SKM-1 treated with dmso at 0.1 percent for 144 hours (cell line): ENCODE measurements around the gene VGF.
"Not testable (repeated sequence)": the region's sequence is repeated elsewhere in the genome, so short reads cannot be mapped to it uniquely, and the experiment has no call there.

Source experiments
- DNase-seq: peaks from one replicate; lab custom pipeline; 2025; ENCODE audit not compliant: unreplicated experiment; lab: John Stamatoyannopoulos, UW

Gene VGF

DNA sequence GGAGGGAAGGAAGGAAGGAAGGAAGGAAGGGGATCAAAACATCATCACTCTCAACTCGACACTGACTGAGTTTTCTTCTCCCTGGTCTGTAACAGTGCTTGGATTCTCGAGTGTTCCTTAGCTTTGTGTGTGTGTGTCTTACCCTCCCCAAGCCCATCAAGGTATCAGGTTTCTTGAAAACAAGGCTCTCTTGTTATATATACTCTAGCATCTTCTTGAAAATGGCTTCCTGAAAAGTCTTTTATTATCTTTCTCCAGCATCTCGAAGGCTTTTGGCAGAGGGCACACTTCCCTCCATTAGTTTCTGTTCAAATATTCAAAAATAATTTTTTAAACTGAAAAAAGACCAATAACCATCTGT, 25.1 kb downstream of the VGF start:
- no peak for DNase-seq

DNA sequence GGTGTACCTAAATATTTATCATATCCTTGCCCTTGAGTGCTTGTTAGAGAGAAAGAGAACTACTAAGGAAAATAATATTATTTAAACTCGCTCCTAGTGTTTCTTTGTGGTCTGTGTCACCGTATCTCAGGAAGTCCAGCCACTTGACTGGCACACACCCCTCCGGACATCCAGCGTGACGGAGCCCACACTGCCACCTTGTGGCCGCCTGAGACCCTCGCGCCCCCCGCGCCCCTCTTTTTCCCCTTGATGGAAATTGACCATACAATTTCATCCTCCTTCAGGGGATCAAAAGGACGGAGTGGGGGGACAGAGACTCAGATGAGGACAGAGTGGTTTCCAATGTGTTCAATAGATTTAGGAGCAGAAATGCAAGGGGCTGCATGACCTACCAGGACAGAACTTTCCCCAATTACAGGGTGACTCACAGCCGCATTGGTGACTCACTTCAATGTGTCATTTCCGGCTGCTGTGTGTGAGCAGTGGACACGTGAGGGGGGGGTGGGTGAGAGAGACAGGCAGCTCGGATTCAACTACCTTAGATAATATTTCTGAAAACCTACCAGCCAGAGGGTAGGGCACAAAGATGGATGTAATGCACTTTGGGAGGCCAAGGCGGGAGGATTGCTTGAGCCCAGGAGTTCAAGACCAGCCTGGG, 27.0 kb downstream of the VGF start:
- peak; percentile 91 for DNase-seq

DNA sequence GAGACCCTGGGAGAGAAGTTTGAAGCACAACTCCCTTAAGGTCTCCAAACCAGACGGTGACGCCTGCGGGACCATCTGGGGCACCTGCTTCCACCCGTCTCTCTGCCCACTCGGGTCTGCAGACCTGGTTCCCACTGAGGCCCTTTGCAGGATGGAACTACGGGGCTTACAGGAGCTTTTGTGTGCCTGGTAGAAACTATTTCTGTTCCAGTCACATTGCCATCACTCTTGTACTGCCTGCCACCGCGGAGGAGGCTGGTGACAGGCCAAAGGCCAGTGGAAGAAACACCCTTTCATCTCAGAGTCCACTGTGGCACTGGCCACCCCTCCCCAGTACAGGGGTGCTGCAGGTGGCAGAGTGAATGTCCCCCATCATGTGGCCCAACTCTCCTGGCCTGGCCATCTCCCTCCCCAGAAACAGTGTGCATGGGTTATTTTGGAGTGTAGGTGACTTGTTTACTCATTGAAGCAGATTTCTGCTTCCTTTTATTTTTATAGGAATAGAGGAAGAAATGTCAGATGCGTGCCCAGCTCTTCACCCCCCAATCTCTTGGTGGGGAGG, 27.6 kb downstream of the VGF start:
- no peak for DNase-seq

DNA sequence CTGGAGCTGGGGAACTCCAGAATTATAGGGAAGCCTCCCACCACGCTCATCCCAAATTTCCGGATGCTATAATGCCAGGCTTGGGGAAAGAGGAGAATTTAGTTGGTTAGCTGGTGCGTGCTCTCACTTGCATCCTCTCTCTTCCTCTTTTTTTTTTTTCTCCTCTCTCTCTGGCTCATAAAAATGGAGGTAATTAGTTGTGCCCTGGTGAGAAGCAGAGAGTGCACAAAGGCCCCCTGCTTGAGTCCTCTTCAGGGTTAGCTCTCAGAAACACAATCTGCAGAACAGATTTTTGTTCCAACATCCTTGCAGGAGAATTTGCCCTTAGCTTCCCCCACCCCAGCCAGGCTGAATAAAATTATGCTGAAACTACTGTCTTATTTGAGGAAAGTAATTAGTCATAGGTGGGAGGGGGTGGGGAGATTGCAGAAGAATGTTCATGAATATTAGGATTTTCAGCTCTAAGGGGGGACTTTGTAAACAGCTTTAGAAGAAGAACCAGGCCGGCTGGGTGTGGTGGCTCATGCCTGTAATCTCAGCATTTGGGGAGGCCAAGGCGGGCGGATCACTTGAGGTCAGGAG, 30.9 kb downstream of the VGF start:
- DNase-seq, result no peak

DNA sequence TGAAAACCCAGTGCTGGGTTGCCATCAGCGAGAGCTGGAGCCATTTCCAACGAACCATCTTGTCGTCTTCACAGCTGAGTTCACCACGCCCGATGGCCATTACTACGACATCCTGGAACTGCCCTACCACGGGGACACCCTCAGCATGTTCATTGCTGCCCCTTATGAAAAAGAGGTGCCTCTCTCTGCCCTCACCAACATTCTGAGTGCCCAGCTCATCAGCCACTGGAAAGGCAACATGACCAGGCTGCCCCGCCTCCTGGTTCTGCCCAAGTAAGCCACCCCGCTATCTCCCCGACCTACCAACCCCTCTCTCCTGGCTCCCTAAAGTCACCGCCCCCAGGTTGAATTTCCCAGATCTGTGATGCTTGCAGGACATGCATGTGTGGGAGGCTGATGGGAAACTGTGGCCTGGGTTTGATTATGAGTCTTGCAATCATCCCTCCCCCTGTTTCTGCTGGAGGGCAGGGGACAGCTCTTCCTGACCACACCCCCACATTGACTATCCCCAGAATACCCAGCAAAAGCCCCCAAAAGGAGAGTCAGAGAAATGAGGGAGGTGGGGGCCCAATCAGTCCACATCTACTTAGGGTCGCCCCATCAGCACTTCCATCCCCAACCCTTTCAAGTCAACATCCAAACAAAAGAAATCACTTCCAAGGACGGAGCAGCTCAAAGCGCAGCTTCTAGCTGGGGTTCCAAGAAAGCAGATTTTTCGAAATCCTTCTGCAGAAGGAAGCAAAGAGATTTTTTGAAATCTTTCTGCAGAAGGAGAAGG, 31.6 kb downstream of the VGF start:
- no peak for DNase-seq

DNA sequence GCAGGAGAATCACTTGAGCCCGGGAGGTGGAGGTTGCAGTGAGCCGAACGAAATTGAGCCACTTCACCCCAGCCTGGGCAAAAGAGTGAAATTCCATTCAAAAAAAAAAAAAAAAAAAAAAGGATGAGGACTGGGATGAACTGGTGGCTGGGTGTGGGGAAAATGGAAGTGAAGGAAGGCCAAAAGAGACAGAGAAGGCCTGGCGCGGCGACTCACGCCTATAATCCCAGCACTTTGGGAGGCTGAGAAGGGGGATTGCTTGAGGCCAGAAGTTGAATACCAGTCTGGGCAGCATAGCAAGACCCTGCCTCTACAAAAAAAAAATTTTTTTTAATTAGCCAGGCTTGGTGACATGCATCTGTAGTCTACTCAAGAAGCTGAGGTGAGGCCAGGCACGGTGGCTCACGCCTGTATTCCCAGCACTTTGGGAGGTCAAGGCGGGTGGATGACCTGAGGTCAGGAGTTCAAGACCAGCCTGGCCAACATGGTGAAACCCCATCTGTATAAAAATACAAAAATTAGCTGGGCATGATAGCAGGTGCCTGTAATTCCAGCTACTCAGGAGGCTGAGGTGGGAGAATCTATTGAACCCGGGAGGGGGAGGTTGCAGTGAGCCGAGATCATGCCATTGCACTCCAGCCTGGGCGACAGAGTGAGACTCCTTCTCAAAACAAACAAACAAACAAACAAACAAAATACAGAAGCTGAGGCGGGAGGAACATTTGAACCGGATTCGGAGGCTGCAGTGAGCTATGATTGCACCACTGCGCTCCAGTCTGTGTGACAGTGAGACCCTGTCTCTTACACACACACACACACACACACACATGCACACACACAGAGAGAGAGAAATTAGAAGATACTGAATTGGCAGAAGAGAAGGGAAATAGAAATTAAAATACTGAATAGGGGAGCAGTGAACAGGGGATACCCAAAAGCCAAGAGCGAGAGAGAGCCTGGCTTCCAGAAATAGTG, 32.5 kb downstream of the VGF start:
- not testable (repeated sequence) for DNase-seq

DNA sequence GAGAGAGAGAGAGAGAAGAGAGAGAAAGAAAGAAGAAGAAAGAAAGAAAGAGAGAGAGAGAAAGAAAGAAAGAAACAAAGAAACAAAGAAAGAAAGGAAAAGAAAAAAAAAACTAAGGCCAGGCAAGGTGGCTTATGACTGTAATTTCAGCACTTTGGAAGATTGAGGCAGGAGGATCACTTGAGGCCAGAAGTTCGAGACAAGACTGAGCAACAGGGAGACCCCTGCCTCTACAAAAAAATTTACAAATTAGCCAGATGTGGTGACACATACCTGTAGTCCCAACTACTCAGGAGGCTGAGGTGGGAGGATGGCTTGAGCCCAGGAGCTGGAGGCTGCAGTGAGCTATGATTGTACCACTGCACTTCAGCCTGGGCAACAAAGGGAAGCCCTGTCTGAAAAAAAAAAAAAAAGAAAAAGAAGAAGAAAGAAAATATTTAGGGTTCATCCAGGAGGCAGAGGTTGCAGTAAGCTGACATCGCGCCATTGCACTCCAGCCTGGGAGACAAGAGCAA, 35.7 kb downstream of the VGF start:
- no peak for DNase-seq

DNA sequence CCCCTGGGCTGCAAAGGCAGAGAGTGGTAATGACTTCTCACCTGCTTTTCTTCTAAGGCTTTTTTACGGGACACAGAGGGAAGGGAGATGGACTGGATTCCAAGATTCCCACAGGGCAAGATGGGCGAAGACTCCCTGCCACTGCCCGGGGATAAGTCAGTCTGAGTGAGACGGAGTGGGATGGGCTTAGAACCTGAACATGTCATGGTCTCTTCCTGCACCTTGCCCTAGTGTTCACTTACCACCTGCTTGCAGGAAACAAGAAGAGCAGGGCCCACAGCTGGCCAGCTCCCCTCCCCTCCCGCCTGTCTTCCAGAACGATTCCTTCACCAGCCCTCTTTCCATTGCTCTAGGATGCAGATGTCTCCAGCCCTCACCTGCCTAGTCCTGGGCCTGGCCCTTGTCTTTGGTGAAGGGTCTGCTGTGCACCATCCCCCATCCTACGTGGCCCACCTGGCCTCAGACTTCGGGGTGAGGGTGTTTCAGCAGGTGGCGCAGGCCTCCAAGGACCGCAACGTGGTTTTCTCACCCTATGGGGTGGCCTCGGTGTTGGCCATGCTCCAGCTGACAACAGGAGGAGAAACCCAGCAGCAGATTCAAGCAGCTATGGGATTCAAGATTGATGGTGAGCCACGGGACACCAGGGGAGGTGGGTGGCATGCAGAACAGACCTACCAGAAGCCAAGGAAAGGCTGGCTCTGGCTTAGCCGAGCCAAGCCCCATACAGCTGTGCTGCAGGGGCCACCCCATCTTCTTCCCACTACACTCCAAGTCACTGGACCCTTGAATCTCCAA, 37.1 kb downstream of the VGF start:
- no peak for DNase-seq

DNA sequence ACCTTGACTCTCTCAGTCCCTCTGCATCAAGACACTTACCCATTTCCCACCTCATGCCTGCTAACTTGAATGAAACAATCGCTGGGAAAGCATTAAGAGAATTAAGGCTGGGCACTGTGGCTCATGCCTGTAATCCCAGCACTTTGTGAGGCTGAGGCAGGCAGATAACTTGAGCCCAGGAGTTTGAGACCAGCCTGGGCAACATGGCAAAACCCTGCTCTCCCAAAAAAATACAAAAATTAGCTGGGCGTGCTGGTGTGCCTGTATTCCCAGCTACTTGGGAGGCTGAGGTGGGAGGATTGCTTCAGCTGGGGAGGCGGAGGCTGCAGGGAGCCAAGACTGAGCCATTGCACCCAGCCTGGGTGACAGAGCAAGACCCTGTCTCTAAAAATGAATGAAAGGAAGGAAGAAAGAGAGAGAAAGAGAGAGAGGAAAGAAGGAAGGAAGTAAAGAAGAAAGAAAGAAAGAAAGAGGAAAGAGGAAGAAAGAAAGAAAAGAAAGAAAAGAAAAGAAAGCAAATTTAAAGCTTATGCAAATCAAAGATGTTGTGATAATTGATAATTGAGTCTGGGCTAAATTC, 37.8 kb downstream of the VGF start:
- DNase-seq, result no peak

DNA sequence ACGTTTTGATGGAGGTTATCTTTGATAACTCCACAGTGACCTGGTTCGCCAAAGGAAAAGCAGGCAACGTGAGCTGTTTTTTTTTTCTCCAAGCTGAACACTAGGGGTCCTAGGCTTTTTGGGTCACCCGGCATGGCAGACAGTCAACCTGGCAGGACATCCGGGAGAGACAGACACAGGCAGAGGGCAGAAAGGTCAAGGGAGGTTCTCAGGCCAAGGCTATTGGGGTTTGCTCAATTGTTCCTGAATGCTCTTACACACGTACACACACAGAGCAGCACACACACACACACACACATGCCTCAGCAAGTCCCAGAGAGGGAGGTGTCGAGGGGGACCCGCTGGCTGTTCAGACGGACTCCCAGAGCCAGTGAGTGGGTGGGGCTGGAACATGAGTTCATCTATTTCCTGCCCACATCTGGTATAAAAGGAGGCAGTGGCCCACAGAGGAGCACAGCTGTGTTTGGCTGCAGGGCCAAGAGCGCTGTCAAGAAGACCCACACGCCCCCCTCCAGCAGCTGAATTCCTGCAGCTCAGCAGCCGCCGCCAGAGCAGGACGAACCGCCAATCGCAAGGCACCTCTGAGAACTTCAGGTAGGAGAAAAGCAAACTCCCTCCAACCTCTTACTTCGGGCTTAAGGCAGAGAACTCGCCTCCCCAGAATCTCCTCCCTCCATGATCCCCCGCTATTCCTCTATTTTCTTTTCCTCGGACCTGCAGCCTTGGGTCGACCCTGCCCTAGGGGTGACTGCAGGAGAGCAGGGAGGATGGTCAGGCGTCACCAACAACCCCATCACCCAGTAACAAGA, 38.5 kb downstream of the VGF start, which contains the start of gene SERPINE1:
Gene SERPINE1 (plus strand): TSS at position 454 of the 809 bp plus-strand sequence. CDS start 1,290 bp downstream, outside the sequence.
- DNase-seq, result no peak

DNA sequence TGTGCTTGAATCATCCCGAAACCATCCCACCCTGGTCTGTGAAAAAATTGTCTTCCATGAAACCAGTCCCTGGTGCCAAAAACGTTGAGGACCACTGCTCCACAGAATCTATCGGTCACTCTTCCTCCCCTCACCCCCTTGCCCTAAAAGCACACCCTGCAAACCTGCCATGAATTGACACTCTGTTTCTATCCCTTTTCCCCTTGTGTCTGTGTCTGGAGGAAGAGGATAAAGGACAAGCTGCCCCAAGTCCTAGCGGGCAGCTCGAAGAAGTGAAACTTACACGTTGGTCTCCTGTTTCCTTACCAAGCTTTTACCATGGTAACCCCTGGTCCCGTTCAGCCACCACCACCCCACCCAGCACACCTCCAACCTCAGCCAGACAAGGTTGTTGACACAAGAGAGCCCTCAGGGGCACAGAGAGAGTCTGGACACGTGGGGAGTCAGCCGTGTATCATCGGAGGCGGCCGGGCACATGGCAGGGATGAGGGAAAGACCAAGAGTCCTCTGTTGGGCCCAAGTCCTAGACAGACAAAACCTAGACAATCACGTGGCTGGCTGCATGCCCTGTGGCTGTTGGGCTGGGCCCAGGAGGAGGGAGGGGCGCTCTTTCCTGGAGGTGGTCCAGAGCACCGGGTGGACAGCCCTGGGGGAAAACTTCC, 39.2 kb downstream of the VGF start:
- DNase-seq, result no peak

DNA sequence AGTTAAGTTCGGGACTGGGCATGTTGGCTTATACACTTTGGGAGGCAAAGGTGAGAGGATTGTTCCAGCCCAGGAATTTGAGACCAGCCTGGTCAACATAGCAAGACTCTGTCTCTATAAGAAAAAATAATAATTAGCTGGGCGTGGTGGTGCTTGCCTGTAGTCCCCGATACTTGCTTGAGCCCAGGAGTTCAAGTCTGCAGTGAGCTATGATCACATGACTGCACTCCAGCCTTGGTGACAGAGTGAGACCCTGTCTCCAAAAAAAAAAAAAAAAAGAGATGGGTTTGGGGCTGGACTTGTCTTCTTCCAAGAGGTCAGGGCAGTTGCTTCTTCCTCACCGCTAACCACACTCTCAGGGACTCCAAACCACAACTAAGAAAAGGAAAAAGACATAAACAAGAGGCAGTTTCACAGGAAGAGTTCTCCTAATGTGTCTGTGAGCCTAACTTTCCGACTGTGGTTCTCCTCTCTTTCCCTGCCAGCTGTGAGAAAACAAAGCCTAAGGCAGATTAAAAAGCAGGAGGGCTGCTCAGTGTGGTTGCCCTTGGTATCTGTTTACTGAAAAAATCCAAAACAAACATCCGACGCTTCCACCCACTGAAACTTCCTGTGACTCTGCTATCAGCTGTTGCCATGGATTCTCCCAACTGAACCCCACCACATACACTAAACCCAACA, 40.9 kb downstream of the VGF start:
- DNase-seq, result no peak

DNA sequence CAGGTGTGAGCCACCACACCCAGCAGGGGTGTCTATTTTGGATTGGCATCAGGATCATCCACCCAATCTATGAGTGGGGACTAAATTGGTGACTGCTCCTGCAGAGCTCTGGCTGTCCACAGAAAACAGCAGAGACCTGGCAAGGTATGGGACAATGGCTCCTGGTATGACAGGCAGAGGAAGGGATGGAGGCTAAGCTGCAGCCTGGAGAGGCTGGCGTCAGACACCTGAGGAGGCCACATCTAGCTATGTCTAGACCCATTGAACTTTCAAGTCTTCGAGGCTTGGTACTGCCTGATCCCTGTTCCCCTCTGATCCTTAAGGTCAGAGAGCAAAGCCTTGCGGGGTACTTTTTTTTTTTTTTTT, 41.7 kb downstream of the VGF start:
- no peak for DNase-seq

DNA sequence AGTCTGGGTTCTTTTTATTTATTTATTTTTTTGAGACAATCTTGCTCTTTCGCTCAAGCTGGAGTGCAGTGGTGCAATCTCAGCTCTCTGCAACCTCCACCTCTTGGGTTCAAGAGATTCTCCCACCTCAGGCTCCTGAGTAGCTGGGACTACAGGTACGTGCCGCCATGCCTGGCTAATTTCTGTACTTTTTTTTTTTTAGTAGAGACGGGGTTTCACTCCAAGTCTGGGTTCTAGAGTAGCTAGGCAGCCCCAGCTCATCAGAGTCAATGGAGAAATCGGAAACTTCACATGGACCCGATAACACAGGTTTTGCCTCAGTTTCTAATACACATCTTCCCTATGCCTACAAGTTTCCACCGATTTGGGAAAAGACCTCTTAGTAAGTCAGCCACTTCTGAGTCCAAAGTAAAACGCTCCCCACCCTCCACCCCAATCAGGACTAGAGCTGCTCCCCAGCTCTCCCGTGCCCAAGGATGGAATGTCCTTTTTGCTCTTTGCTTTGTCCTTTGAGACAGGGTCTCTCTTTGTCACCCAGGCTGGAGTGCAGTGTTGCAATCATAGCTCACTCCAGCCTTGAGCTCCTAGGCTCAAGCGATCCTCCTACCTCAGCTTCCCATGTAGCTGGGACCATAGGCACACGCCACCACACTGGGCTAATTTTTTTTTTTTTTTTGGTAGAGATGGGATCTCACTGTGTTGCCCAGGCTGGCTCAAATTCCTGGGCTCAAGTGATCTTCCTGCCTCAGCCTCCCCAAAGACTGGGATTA, 42.3 kb downstream of the VGF start:
- no peak for DNase-seq

DNA sequence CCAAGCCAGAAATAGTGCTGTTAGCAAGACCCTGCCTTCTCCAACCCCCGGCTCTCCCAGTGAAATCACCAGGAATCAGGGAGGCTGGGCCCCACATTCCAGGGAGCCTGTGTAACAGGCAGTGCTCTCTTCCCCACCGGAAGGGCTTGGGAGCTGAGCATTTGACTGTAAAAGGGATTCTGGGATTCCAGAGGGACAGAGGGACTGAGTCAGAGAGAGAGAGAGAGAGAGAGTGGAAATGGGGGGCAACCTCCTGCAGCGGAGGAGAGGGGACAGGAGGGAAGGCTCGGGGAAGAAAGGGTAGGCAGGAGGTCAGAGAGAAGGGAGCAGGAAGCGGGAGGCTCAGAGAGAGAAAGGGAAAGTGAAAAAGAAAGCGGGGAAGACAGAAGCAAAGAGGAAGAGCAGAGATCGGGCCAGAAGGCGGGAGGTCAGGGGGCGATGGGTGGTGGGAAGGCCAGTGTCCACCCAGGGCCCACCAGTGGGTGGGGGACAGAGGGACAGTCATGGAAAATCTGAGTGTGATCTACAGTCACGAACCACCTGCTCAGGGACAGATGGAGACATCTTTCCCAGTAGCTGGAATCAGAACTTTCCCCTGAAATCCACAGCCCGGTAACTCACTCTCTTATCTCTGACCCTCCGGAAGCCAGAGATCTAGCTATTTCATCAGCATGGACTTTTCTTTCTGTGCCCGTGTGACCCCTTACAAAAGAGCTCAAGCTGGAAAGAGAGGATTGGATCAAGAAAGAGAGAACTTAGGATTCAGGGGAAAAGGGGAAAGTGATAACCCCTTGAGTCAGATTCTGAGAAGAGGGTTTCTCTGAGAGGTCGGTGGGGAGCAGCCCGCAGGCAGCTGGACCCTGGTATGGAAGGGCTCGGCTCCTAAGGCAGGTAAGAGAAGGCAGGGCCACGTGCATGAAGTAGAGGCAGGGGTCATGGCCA, 43.1 kb downstream of the VGF start:
- DNase-seq, result no peak

DNA sequence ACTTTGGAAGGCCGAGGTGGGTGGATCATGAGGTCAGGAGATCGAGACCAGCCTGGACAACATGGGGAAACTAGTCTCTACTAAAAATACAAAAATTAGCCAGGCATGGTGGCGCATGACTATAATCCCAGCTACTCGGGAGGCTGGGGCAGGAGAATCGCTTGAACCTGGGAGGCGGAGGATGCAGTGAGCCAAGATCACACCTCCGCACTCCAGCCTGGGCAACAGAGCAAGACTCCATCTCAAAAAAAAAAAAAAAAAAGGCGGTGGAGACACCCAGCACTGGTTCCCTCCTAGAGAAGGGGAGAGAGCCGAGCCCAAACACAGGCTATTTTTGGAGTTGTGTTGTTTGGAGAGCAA, 43.8 kb downstream of the VGF start:
- not testable (repeated sequence) for DNase-seq
